Tibial artery (tissue), 4 donors: ENCODE results near the gene KCNQ4.

Experiments used
- DNase-seq, 2 donors: peaks; one replicate each; pipeline ENCODE4 v3.0.0-alpha.2; 2019
- H3K27ac ChIP-seq, 2 donors: fragments of 200-600 bp; sonication (generic) in 1 of 2; 1 replicate in 1 of 2; 2 replicates in 1 of 2; pipeline ENCODE4 v1.5.1; 2018 to 2019; ENCODE audit warnings: mild to moderate bottlenecking in 1 of 2
- H3K27me3 ChIP-seq, 2 donors: fragments of 200-600 bp; sonication (generic) in 1 of 2; one replicate each; pipeline versions ENCODE4 v1.5.1 to v1.6.0; 2016 to 2019
- H3K36me3 ChIP-seq, 3 donors: fragments of 200-600 bp; sonication (generic) in 2 of 3; one replicate each; pipeline ENCODE4 v1.5.1; 2016 to 2019; ENCODE audit warnings: mild to moderate bottlenecking in 2 of 3
- H3K4me1 ChIP-seq, 4 donors: fragments of 200-600 bp; sonication (generic) in 2 of 4; 1 replicate in 3 of 4; 2 replicates in 1 of 4; pipeline ENCODE4 v1.5.1; 2016 to 2019
- H3K4me3 ChIP-seq, 2 donors: fragments of 200-600 bp; sonication (generic) in 1 of 2; 1 replicate in 1 of 2; 2 replicates in 1 of 2; pipeline ENCODE4 v1.5.1; 2018 to 2019; ENCODE audit warnings: mild to moderate bottlenecking in 2 of 2
- H3K9me3 ChIP-seq, 3 donors: fragments of 200-600 bp; sonication (generic) in 1 of 3; one replicate each; pipeline ENCODE4 v1.5.1; 2016 to 2019
- intact Hi-C: fragments of 100-400 bp; cut with DNase I; formaldehyde crosslinking; loops from one replicate; pipeline ENCODE4 v1.15.0; 2023; ENCODE audit warnings: low total_unique reads
- TF ChIP-seq, protein P1 (sequence below), 2 experiments: fragments of 200-600 bp in 1 of 2; fragments of 450-650 bp in 1 of 2; IDR thresholded peaks; one replicate each; pipeline ENCODE4 v1.5.1; 2017 to 2019; ENCODE audit warnings: antibody characterized with exemption in 2 of 2, mild to moderate bottlenecking in 1 of 2, moderate library complexity in 1 of 2

Gene KCNQ4

DNA sequence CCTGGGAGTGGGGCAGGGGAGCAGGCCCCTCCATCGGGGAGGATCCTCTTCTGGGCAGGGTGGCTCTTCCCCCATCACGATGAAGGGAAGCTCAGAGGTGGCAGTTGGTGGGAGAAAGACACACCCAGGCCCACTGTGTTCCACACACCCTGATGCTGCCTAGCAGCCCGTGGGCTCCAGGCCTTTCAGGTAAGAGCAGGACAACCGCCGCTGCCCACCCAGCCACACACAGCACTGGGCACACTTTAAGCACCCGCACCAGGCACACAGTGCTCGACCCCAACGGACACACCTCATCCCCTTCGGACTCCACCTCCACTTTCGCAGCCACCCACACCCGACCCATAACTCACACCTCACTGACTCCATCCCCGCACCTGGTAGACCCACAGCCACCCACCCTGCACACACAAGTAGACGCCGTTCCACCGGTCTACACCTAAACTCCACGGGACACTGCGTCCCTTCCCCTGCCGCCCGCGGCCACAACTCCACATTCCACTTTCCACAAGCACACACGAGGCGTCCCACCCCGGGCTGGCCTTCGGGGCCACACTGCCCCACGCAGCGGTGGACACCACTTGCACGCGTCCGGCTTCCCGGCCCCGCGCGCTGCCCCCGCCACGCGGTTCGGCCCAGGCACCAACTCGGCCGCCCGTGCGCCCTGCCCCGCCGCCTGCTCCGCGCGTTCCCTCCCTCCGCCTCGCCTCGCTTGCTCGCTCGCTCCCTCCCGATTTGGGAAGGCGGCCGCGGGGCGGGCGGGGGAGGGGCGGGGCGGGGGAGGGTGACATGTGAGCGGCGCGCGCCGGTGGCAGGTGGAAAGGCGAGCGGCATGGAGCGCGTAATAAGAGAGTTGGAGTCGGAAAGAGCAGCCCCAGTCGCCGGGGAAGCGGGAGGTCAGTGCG lies at the start of gene KCNQ4:
Gene KCNQ4, plus strand, starts transcription at position 787 of the 905 bp plus-strand sequence. CDS start 307 bp downstream, outside the sequence.
- H3K36me3 ChIP-seq = no peaks in the 10 kb centered on the region
- intact Hi-C loops = no loop called here
- no peaks in the 10 kb centered on the region for H3K9me3 ChIP-seq
- peak within 1 kb of the TSS; percentile 53 to 67 for H3K4me3 ChIP-seq
- DNase-seq = peak; percentile 62 to 89
- H3K27ac ChIP-seq = peak within 1 kb of the TSS; percentile 85 to 90
- peaks cover 6 to 46% (median 39%) of the 10 kb centered on the region in 4 donors for H3K4me1 ChIP-seq
- TF ChIP-seq, protein P1, sequence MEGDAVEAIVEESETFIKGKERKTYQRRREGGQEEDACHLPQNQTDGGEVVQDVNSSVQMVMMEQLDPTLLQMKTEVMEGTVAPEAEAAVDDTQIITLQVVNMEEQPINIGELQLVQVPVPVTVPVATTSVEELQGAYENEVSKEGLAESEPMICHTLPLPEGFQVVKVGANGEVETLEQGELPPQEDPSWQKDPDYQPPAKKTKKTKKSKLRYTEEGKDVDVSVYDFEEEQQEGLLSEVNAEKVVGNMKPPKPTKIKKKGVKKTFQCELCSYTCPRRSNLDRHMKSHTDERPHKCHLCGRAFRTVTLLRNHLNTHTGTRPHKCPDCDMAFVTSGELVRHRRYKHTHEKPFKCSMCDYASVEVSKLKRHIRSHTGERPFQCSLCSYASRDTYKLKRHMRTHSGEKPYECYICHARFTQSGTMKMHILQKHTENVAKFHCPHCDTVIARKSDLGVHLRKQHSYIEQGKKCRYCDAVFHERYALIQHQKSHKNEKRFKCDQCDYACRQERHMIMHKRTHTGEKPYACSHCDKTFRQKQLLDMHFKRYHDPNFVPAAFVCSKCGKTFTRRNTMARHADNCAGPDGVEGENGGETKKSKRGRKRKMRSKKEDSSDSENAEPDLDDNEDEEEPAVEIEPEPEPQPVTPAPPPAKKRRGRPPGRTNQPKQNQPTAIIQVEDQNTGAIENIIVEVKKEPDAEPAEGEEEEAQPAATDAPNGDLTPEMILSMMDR (IDR thresholded peaks at IDR 0.05) = no peak
- no peaks in the 10 kb centered on the region for H3K27me3 ChIP-seq

DNA sequence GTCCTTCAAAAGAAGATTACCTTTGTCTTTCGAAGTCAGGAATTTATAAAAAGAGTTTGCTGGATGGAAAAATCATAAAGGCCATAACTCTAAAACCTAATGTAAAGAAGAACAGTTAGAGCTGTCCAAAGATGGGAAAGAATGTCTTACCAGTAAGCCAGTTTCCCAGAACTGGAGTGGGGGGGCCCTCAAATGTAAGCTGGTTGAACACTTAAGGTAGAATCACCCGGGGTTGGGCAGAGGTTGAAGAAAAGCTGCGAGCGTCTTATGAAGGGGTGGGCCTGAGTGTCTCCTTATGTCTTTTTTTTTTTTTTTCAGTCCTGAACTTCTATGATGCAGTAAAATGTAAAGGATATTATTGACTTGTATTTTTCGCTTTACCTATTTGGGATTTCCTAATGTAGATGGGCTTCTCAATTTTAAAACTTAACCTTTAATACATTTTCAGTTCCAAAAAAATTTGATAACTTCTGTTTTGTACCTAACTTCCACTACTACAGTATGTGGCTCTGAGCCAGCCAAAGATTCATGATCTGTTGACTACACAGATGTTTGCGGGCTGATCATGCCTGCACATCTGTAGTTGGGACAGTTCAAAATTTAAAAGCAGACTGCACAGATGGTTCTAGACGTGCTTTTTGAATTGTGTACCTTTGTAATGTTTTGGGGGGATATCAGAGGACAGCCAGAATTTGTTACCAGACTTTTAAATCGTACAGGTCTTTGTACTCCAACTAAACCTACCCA lies 48.5 kb upstream of the KCNQ4 start:
- no peak for DNase-seq
- intact Hi-C loops = no loop called here
- TF ChIP-seq, protein P1 (IDR thresholded peaks at IDR 0.05) = no peak
- H3K27ac ChIP-seq = no peak overlapping the region
- H3K9me3 ChIP-seq = no peaks in the 10 kb centered on the region
- H3K4me3 ChIP-seq = no peak overlapping the region
- H3K4me1 ChIP-seq = peaks cover 0 to 28% (median 8%) of the 10 kb centered on the region in 4 donors
- no peaks in the 10 kb centered on the region for H3K27me3 ChIP-seq
- peaks cover 3 to 14% (median 8%) of the 10 kb centered on the region in 3 donors for H3K36me3 ChIP-seq

DNA sequence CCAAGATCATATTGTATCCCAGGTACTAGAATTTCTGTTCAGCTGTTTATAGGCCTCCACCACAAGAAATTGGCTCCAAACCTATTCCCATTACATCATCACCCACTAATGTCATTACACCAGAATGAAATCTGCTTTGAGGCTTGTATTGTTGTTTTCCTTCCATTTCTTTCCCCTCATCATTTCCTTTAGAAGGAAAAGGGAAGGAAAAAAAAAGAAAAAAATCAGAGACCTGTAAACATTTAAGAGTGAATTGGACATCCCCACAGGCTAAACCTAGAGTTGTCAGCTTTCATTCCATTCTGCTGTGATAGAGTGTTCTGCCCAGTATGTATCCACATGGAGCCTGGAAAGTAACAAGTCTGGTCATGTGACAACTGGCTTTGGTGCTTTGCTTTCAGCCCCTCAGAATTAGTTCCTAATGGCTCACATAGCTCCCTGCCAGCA lies 47.5 kb upstream of the KCNQ4 start:
- Histone ChIP-seq H3K27ac (no peak overlapping the region), H3K27me3 (no peaks in the 10 kb centered on the region), H3K9me3 (no peaks in the 10 kb centered on the region), H3K4me1 (peaks cover 0 to 35% (median 18%) of the 10 kb centered on the region in 4 donors), H3K36me3 (peaks cover 3 to 14% (median 8%) of the 10 kb centered on the region in 3 donors), H3K4me3 (no peak overlapping the region)
- intact Hi-C loops = no loop called here
- DNase-seq = no peak
- TF ChIP-seq, protein P1 (IDR thresholded peaks at IDR 0.05) = no peak

DNA sequence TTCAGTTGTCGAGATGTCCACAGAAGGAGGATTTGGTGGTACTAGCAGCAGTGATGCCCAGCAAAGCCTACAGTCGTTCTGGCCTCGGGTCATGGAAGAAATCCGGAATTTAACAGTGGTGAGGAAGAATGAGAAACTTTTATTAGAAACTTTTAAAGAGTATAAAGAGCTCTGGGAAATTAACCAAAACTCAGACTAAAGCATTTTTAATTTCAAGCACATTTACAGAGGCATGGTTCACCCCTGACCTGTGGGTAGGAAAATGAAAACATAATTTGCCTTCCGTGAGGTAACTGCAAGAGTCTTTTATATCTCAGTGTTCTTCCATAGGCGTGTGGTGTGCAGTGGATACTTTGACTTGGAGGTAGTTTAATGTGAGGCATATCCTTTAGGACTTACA lies 44.8 kb upstream of the KCNQ4 start:
- TF ChIP-seq, protein P1 (IDR thresholded peaks at IDR 0.05) = no peak
- DNase-seq = no peak
- no peaks in the 10 kb centered on the region for H3K27me3 ChIP-seq
- H3K36me3 ChIP-seq = peaks cover 3 to 22% (median 17%) of the 10 kb centered on the region in 3 donors
- peaks cover 0 to 26% (median 16%) of the 10 kb centered on the region in 4 donors for H3K4me1 ChIP-seq
- no peak overlapping the region for H3K4me3 ChIP-seq
- intact Hi-C loops = no loop called here
- H3K9me3 ChIP-seq = no peaks in the 10 kb centered on the region
- H3K27ac ChIP-seq = peak overlapping the region in 1 of 2 donors; percentile 4

DNA sequence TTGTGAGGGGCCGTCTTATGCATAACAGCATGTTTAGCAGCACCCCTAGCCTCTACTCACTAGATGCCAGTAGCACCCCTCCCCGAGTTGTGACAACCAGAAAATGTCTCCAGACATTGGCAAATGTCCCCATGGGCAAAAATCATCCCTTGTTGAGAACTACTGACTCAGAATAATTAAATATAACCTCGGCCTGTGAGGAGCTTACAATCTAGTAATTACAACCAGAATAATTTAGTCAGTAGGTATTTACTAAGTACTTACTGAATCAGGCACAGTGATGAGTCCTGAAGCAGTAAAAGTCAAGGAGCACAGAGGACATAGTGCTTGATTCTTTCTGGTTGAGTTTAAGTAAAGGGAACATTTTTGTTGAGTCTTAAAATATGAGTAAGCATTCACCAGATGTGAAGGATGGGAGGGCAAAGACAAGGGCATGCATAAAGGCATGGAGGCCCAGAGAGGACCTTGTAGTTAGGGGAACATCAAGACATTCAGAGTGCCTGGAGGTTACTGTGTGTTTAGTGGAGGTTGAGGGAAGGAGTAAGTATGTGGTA lies 44.1 kb upstream of the KCNQ4 start:
- TF ChIP-seq, protein P1 (IDR thresholded peaks at IDR 0.05) = no peak
- Histone ChIP-seq H3K36me3 (peaks cover 3 to 22% (median 19%) of the 10 kb centered on the region in 3 donors), H3K4me3 (no peak overlapping the region), H3K9me3 (no peaks in the 10 kb centered on the region), H3K4me1 (peaks cover 0 to 26% (median 15%) of the 10 kb centered on the region in 4 donors), H3K27ac (peak overlapping the region in 1 of 2 donors; percentile 4), H3K27me3 (no peaks in the 10 kb centered on the region)
- DNase-seq = no peak
- intact Hi-C loops = no loop called here
